HepG2 (cell line): ENCODE measurements around the gene CGA. TPM values are rescaled to one million over a fixed set of nuclear protein-coding genes. Genes with fewer than 3 reads are reported as not detected.

ENCODE experiments used
- ATAC-seq: fragments of 200-7000 bp; cut with Tn5 transposase; 3 replicates; pipeline ENCODE4 v1.9.1; 2020; ENCODE audit warnings: mild to moderate bottlenecking, moderate library complexity
- BruUV-seq: library from RNA; stranded (reverse); fragments of 400-500 nt; replicated peaks from 2 replicates; lab custom pipeline; 2021; lab: Mats Ljungman, UMichigan
- CTCF ChIA-PET: fragments of 300-600 bp; formaldehyde crosslinking; extraction: SDS; loops from one replicate; lab custom pipeline; 2021; ENCODE audit warnings: low total read pairs, inconsistent platforms, low intra/inter-chr PET ratio; lab: Yijun Ruan, JAX
- POLR2A ChIA-PET: fragments of 350-600 bp; sonication (Branson Sonifier 250); formaldehyde crosslinking; loops from one replicate; lab custom pipeline; 2020; ENCODE audit warnings: antibody characterized with exemption, inconsistent platforms; lab: Yijun Ruan, JAX
- DNase-seq: peaks from one replicate; pipeline ENCODE4 v3.0.0-alpha.2; 2015; ENCODE audit warnings: low spot score
- FAIRE-seq: peaks from 3 replicates; lab custom pipeline; 2011; peaks lifted over from hg19 to GRCh38; lab: Jason Lieb, UNC
- H2AFZ ChIP-seq: one replicate; pipeline ENCODE4 v1.6.1; 2011; ENCODE audit warnings: low read length, inconsistent platforms
- H3K27ac ChIP-seq: fragments of 300-600 bp; 3 replicates; pipeline ENCODE4 v1.8.0; 2011; ENCODE audit warnings: mixed run types, mild to moderate bottlenecking, mixed read lengths, low read length, inconsistent platforms; ENCODE audit not compliant: insufficient read depth; ENCODE audit errors: extremely low read length
- H3K27me3 ChIP-seq, 2 experiments: fragments of 200-600 bp in 1 of 2; 2 replicates in 1 of 2; 3 replicates in 1 of 2; pipeline versions ENCODE4 v1.6.0 to v1.8.0; 2011; ENCODE audit warnings: low read length in 2 of 2, mild to moderate bottlenecking in 2 of 2, moderate library complexity in 2 of 2, inconsistent platforms in 1 of 2; ENCODE audit not compliant: insufficient read depth in 2 of 2, control insufficient read depth in 1 of 2
- H3K36me3 ChIP-seq, 2 experiments: fragments of 200-600 bp in 1 of 2; replicated peaks in 1 of 2; 2 replicates in 1 of 2; 3 replicates in 1 of 2; pipeline versions ENCODE4 v1.5.1 to v1.8.0; 2011; ENCODE audit warnings: low read length in 2 of 2, inconsistent platforms in 1 of 2; ENCODE audit not compliant: insufficient read depth in 2 of 2, control insufficient read depth in 1 of 2
- H3K4me1 ChIP-seq: 2 replicates; pipeline ENCODE4 v1.5.1; 2012; ENCODE audit warnings: low read length, inconsistent platforms; ENCODE audit not compliant: insufficient read depth
- H3K4me2 ChIP-seq: 2 replicates; pipeline ENCODE4 v1.6.0; 2011; ENCODE audit warnings: low read depth, low read length, inconsistent platforms
- H3K4me3 ChIP-seq, 3 experiments: fragments of 200-600 bp in 1 of 3; sonication (generic), shearing (Covaris generic) in 1 of 3; replicated peaks in 1 of 3; 2 replicates each; pipeline ENCODE4 v1.5.1; 2011 to 2016; ENCODE audit warnings: low read length in 3 of 3, inconsistent platforms in 2 of 3, low read depth in 2 of 3, mild to moderate bottlenecking in 2 of 3, control low read depth in 1 of 3, mixed read lengths in 1 of 3; ENCODE audit not compliant: insufficient read depth in 1 of 3
- H3K79me2 ChIP-seq: one replicate; pipeline ENCODE4 v1.6.1; 2011; ENCODE audit warnings: low read length, inconsistent platforms; ENCODE audit not compliant: insufficient read depth
- H3K9ac ChIP-seq: 2 replicates; pipeline ENCODE4 v1.6.0; 2011; ENCODE audit warnings: mild to moderate bottlenecking, low read depth, low read length, inconsistent platforms; ENCODE audit not compliant: insufficient read depth
- H3K9me3 ChIP-seq: 2 replicates; pipeline ENCODE4 v1.5.1; 2012; ENCODE audit warnings: mild to moderate bottlenecking, low read length
- H4K20me1 ChIP-seq: 2 replicates; pipeline ENCODE4 v1.6.0; 2011; ENCODE audit warnings: inconsistent platforms, mild to moderate bottlenecking, low read length, moderate library complexity; ENCODE audit not compliant: insufficient read depth
- ATF7-NPFF ChIP-seq: sonication (generic); formaldehyde crosslinking; IDR thresholded peaks from 2 replicates; pipeline ENCODE4 v1.8.1; 2023; ENCODE audit warnings: mild to moderate bottlenecking, low read depth, missing genetic modification reagents, moderate library complexity
- ELF1 ChIP-seq: sonication (generic); formaldehyde crosslinking; IDR thresholded peaks from 2 replicates; pipeline ENCODE4 v1.4.0; 2020; ENCODE audit warnings: missing genetic modification reagents
- EP300 ChIP-seq, 3 experiments: sonication (generic) in 1 of 3; formaldehyde crosslinking in 1 of 3; IDR thresholded peaks; 2 replicates each; pipeline versions ENCODE4 v1.5.1 to v1.6.1; 2011 to 2020; ENCODE audit warnings: low read depth in 2 of 3, low read length in 2 of 3, borderline replicate concordance in 1 of 3, improper control_type of control experiment in 1 of 3, mild to moderate bottlenecking in 1 of 3, missing genetic modification reagents in 1 of 3, moderate library complexity in 1 of 3
- GATAD2A ChIP-seq: IDR thresholded peaks from 2 replicates; pipeline ENCODE4 v1.6.1; 2016
- HMG20A ChIP-seq: IDR thresholded peaks from 2 replicates; pipeline ENCODE4 v1.6.1; 2016; ENCODE audit warnings: borderline replicate concordance
- HNRNPLL ChIP-seq: fragments of 200-400 bp; formaldehyde crosslinking; IDR thresholded peaks from 2 replicates; pipeline ENCODE4 v1.6.1; 2017; ENCODE audit warnings: mild to moderate bottlenecking, low read depth, low read length; ENCODE audit not compliant: poor library complexity, severe bottlenecking
- JUND ChIP-seq: sonication (generic); formaldehyde crosslinking; IDR thresholded peaks from 2 replicates; pipeline ENCODE4 v1.8.0; 2022; ENCODE audit warnings: mild to moderate bottlenecking, missing genetic modification reagents
- MAFF ChIP-seq: IDR thresholded peaks from 2 replicates; pipeline ENCODE4 v1.6.1; 2011; ENCODE audit warnings: low read depth, low read length, improper control_type of control experiment
- MAFK ChIP-seq, 2 experiments: IDR thresholded peaks in 1 of 2; conservative IDR thresholded peaks in 1 of 2; 2 replicates each; pipeline ENCODE4 v1.6.1; 2011; ENCODE audit warnings: improper control_type of control experiment in 2 of 2, low read length in 2 of 2
- MBD4 ChIP-seq: IDR thresholded peaks from 2 replicates; pipeline ENCODE4 v1.6.1; 2012; ENCODE audit warnings: low read length, inconsistent platforms, borderline replicate concordance
- NFIC ChIP-seq: IDR thresholded peaks from 2 replicates; pipeline ENCODE4 v1.6.1; 2012; ENCODE audit warnings: mild to moderate bottlenecking, low read length, inconsistent platforms
- PCBP2 ChIP-seq: fragments of 200-400 bp; formaldehyde crosslinking; optimal IDR thresholded peaks from 2 replicates; pipeline ENCODE3; 2018; ENCODE audit warnings: low read length, low read depth; ENCODE audit not compliant: poor library complexity, severe bottlenecking
- SP2 ChIP-seq: sonication (generic); formaldehyde crosslinking; IDR thresholded peaks from 2 replicates; pipeline ENCODE4 v1.5.1; 2020; ENCODE audit warnings: mild to moderate bottlenecking, missing genetic modification reagents
- SRSF1 ChIP-seq: fragments of 200-400 bp; formaldehyde crosslinking; optimal IDR thresholded peaks from 2 replicates; pipeline ENCODE3; 2017; ENCODE audit warnings: mild to moderate bottlenecking, low read depth, low read length, moderate library complexity
- TEAD2 ChIP-seq: sonication (generic); formaldehyde crosslinking; IDR thresholded peaks from 2 replicates; pipeline ENCODE4 v1.9.0; 2021; ENCODE audit warnings: missing genetic modification reagents
- ZNF543 ChIP-seq: sonication (generic); formaldehyde crosslinking; IDR thresholded peaks from 2 replicates; pipeline ENCODE4 v1.4.0; 2020; ENCODE audit warnings: mild to moderate bottlenecking, missing genetic modification reagents
- WGBS: methylation state at CpG from one replicate; pipeline ENCODE4 v1.1.6; 2017; ENCODE audit warnings: low lambda C conversion rate; 5-methylcytosine and 5-hydroxymethylcytosine counted together
- in situ Hi-C: cut with HindIII; loops from 2 replicates; pipeline ENCODE4 v1.10.0; 2017; ENCODE audit warnings: low pct_unique_long_range_greater_than_20kb; ENCODE audit not compliant: extremely low pct_ligation_motif_present
- intact Hi-C: fragments of 100-400 bp; cut with micrococcal nuclease; formaldehyde crosslinking; loops from one replicate; pipeline ENCODE4 v1.10.0; 2022; ENCODE audit not compliant: unreplicated experiment
- polyA plus RNA-seq, 8 experiments: library from polyadenylated mRNA; depleted of rRNA in 3 of 8; stranded (reverse) in 7 of 8; unstranded in 1 of 8; fragments of >200 nt; fragmentation: Illumina TruSeq in 4 of 8; extraction: Trizol in 4 of 8; gene quantifications; 2 replicates each; pipeline versions ENCODE4 v1.2.1 to v1.2.3, GENCODE V29; 2011 to 2016; ENCODE audit warnings: low read depth in 4 of 8, missing spikeins in 1 of 8, mixed read lengths in 1 of 8; ENCODE audit not compliant: insufficient read depth in 1 of 8
- total RNA-seq, 5 experiments: library from RNA; depleted of rRNA; stranded (reverse); fragments of >200 nt; fragmentation: Illumina TruSeq; extraction: Trizol; gene quantifications; 2 replicates each; pipeline ENCODE4 v1.2.3, GENCODE V29; 2016; ENCODE audit warnings: low read depth in 1 of 5
- TF ChIP-seq, protein P1 (sequence below): sonication (generic); formaldehyde crosslinking; IDR thresholded peaks from 2 replicates; pipeline ENCODE4 v1.4.0; 2020; ENCODE audit warnings: mild to moderate bottlenecking, missing genetic modification reagents
- TF ChIP-seq, protein P2 (sequence below): IDR thresholded peaks from 2 replicates; pipeline ENCODE4 v1.6.1; 2016; ENCODE audit warnings: low read depth, borderline replicate concordance
- TF ChIP-seq, protein P3 (sequence below): sonication (generic); formaldehyde crosslinking; IDR thresholded peaks from 2 replicates; pipeline ENCODE4 v1.9.0; 2021; ENCODE audit warnings: missing genetic modification reagents, borderline replicate concordance

The CGA gene
- total and polyA plus RNA-seq, 2 of the 13 experiments (the other 11 are each of a cell fraction or from before 2014, with no cell fraction given) = 0.09 TPM; not detected in 1

DNA sequence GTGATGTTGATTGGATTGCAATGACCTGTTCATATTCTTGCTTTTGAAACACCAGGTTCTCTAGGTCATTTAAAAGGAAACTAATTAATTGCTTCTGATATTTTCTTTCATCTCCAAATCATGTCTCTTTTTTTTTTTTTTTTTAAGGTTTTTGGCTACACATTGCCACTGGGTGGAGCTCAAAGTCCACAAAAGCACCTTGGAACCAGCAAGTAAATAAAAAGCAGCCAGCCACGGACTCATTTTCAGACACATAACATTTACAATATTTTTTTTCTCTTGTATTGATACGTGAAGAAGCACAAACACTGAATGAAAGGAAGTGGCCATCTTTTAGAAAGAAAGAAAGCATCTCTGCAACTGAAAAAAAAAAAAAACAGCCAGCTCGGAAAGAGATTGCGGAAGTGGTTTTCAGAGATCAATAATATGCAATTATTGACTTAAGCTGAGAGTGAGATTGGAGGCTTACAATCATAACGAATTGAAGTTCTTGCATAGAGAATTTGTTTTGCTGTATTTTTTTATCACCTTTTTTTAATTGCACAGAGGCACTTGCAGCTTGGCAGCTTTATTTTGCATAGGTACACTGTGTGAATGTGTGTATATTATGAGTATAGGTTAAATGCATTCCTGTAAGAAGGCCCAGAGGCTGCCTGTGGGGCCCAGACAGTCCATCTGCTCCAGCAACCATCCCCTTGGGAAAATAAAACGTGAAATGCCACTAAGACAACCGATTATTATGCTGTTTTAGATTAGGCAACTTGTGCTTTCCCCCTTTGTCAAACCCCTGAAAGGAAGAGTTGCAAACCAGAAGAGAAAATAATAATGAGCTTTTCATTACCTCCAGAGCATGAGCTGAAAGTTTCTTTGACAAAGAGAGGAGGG lies 28.2 kb downstream of the CGA start (continued):
- no peak for TF ChIP-seq PCBP2
- TF ChIP-seq NFIC = peak; percentile 53; the same call in 1 of the 2 replicates
- peak; percentile 69 for TF ChIP-seq ELF1 (CRISPR knock-in tag)
- TF ChIP-seq EP300 (IDR thresholded peaks at IDR 0.05; ENCODE audit: low read depth in 2 of 2, low read length in 2 of 2) = peak in 1 of 2 experiments; percentile 29; a peak in 1 of 4 replicates
- no peak for TF ChIP-seq EP300 (CRISPR knock-in tag; IDR thresholded peaks at IDR 0.05; ENCODE audit: borderline replicate concordance)
- TF ChIP-seq GATAD2A (CRISPR knock-in tag) = peak; percentile 56

DNA sequence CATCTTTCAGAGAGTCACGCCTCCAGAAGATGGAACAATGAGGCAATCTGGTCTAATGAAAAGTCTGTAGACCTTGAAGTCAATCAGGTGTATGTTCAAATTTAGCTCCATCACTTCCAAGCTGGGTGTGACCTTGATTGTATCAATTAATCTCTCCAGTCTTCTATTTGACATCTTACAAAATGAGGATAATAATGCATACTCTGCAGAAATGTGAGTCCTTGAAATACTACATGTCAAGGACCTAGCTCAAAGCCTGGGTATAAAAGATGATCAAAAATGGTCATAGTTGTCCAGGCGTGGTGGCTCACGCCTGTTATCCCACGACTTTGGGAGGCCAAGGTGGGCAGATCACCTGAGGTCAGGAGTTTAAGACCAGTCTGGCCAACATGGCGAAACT lies 29.8 kb downstream of the CGA start:
- no peak overlapping the region for H3K4me2 ChIP-seq
- ChIA-PET POLR2A (no interaction called here), CTCF (no interaction called here)
- no peaks in the 10 kb centered on the region for H3K79me2 ChIP-seq
- H3K9ac ChIP-seq = no peak overlapping the region
- H3K27me3 ChIP-seq = no peaks in the 10 kb centered on the region; a peak in 1 of 5 replicates
- intact Hi-C loops (loop anchor here (5.0 kb wide), 2 partner anchors 177 to 1172 kb away; no protein-coding TSS in a partner anchor), in situ Hi-C loops (no loop called here)
- no peaks in the 10 kb centered on the region for H3K9me3 ChIP-seq
- no peak overlapping the region for H2AFZ ChIP-seq
- H3K36me3 ChIP-seq = no peaks in the 10 kb centered on the region
- DNase-seq = no peak
- H4K20me1 ChIP-seq = no peaks in the 10 kb centered on the region
- FAIRE-seq = no peak
- no peak overlapping the region for H3K27ac ChIP-seq
- WGBS = 12% methylated on average over 5 of the region's 5 CpGs
- no TSS peak for BruUV-seq
- H3K4me1 ChIP-seq = peaks cover 17% of the 10 kb centered on the region
- no peak for ATAC-seq
- H3K4me3 ChIP-seq = no peak overlapping the region
- TF ChIP-seq, protein P1, sequence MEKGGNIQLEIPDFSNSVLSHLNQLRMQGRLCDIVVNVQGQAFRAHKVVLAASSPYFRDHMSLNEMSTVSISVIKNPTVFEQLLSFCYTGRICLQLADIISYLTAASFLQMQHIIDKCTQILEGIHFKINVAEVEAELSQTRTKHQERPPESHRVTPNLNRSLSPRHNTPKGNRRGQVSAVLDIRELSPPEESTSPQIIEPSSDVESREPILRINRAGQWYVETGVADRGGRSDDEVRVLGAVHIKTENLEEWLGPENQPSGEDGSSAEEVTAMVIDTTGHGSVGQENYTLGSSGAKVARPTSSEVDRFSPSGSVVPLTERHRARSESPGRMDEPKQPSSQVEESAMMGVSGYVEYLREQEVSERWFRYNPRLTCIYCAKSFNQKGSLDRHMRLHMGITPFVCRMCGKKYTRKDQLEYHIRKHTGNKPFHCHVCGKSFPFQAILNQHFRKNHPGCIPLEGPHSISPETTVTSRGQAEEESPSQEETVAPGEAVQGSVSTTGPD (CRISPR knock-in tag) = no peak
- TF ChIP-seq SRSF1 (no peak), MAFF (0 out of 2 replicates have a peak, but pooled peaks have one; percentile 34), ZNF543 (CRISPR knock-in tag) (no peak), MAFK (conservative IDR thresholded peaks at IDR 0.05 in 1 of 2, IDR thresholded peaks at IDR 0.05 in 1 of 2; ENCODE audit: low read length in 2 of 2) (peak; percentile 54 to 65; a peak in 3 of 4 replicates), HMG20A (CRISPR knock-in tag) (no peak), ATF7-NPFF (CRISPR knock-in tag) (no peak), JUND (CRISPR knock-in tag) (no peak), TEAD2 (CRISPR knock-in tag) (no peak), HNRNPLL (no peak), SP2 (CRISPR knock-in tag) (no peak), MBD4 (no peak)
- TF ChIP-seq, protein P2, sequence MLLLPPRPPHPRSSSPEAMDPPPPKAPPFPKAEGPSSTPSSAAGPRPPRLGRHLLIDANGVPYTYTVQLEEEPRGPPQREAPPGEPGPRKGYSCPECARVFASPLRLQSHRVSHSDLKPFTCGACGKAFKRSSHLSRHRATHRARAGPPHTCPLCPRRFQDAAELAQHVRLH (CRISPR knock-in tag) = no peak
- TF ChIP-seq, protein P3, sequence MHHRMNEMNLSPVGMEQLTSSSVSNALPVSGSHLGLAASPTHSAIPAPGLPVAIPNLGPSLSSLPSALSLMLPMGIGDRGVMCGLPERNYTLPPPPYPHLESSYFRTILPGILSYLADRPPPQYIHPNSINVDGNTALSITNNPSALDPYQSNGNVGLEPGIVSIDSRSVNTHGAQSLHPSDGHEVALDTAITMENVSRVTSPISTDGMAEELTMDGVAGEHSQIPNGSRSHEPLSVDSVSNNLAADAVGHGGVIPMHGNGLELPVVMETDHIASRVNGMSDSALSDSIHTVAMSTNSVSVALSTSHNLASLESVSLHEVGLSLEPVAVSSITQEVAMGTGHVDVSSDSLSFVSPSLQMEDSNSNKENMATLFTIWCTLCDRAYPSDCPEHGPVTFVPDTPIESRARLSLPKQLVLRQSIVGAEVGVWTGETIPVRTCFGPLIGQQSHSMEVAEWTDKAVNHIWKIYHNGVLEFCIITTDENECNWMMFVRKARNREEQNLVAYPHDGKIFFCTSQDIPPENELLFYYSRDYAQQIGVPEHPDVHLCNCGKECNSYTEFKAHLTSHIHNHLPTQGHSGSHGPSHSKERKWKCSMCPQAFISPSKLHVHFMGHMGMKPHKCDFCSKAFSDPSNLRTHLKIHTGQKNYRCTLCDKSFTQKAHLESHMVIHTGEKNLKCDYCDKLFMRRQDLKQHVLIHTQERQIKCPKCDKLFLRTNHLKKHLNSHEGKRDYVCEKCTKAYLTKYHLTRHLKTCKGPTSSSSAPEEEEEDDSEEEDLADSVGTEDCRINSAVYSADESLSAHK (CRISPR knock-in tag) = no peak
